Stimulated activated naive CD8-positive, alpha-beta T cell treated with anti-CD3 and anti-CD28 coated beads, Interleukin-15, amount 100 ng/mL, for 72 hours (primary cell): ENCODE measurements around the gene NVL.

ENCODE experiments used
- ATAC-seq: fragments of 150-1000 bp; cut with Tn5 transposase; 2 replicates; pipeline ENCODE4 v1.10.0; 2021; ENCODE audit warnings: mild to moderate bottlenecking, moderate library complexity
- DNase-seq, 2 donors: peaks; one replicate each; pipeline ENCODE4 v3.0.0; 2021 to 2022
- H3K27ac Mint-ChIP-seq, 2 donors: one replicate each; pipeline ENCODE4 v1.8.0; 2022; ENCODE audit warnings: mild to moderate bottlenecking in 2 of 2, mixed read lengths in 2 of 2, moderate library complexity in 2 of 2
- H3K27me3 Mint-ChIP-seq: one replicate; pipeline ENCODE4 v1.8.0; 2022; ENCODE audit warnings: mixed read lengths
- H3K4me1 Mint-ChIP-seq: one replicate; pipeline ENCODE4 v1.8.0; 2022; ENCODE audit warnings: mild to moderate bottlenecking, mixed read lengths
- H3K4me3 Mint-ChIP-seq, 2 donors: one replicate each; pipeline ENCODE4 v1.8.0; 2022; ENCODE audit warnings: mild to moderate bottlenecking in 2 of 2, mixed read lengths in 2 of 2, moderate library complexity in 1 of 2
- H3K9me3 Mint-ChIP-seq, 2 donors: one replicate each; pipeline ENCODE4 v1.8.0; 2022; ENCODE audit warnings: mixed read lengths in 2 of 2

Gene NVL

DNA sequence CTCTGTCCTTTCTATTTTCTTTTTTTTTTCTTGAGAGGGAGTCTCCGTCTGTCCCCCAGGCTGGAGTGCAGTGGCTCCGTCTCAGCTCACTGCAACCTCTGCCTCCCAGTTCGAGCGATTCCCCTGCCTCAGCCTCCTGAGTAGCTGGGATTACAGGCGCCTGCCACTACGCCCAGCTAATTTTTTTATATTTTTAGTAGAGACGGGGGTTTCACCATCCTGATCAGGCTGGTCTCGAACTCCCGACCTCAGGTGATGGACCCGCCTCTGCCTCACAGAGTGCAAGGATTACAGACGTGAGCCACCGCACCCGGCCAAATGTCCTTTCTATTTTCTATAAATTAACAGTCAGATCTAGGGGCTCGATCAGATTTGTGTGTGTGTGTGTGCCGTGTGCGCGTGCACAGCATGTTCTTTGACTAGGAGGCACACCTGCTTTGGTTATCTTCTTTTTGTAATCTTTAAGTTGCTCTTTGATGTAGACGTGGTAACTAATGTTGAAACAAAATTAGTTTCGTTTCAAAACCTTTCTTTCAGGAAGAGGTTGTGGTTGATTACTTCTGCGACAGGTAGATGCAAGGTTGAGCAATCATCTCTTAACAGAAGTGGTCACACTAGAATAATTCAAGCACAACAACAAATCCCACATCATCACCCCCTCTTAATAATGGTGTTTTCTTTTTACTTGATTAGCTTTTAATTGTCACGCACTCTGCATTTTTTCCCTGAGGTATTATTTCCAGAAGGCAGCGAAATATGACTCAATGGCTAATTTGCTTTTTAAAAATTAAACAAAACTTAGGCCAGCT lies 147.7 kb downstream of the NVL start:
- peak overlapping the region; percentile 74 to 91 for H3K4me3 Mint-ChIP-seq
- peak; percentile 38 to 63 for DNase-seq
- H3K27me3 Mint-ChIP-seq, result peaks cover 8% of the 10 kb centered on the region
- H3K9me3 Mint-ChIP-seq, result no peaks in the 10 kb centered on the region
- ATAC-seq, result peak; percentile 69
- peaks cover 55% of the 10 kb centered on the region for H3K4me1 Mint-ChIP-seq
- peak overlapping the region; percentile 99 for H3K27ac Mint-ChIP-seq

DNA sequence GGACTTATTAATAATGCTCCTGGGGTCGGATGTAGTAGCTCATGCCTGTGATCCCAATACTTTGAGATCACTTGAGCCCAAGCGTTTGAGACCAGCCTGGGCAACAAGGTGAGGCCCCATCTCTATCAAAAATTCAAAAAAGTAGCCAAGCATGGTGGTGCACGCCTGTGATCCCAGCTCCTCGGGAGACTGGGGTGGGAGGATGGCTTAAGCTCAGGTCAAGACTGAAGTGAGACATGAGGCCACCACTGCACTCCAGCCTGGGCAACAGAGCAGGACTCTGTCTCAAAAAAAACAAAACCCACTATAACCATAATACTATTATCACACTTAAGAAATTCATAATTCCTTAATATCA lies 148.5 kb downstream of the NVL start:
- Mint-ChIP-seq H3K9me3 (no peaks in the 10 kb centered on the region), H3K27ac (no peak overlapping the region), H3K27me3 (peaks cover 8% of the 10 kb centered on the region), H3K4me3 (no peak overlapping the region), H3K4me1 (peaks cover 47% of the 10 kb centered on the region)
- no peak for ATAC-seq
- no peak for DNase-seq

DNA sequence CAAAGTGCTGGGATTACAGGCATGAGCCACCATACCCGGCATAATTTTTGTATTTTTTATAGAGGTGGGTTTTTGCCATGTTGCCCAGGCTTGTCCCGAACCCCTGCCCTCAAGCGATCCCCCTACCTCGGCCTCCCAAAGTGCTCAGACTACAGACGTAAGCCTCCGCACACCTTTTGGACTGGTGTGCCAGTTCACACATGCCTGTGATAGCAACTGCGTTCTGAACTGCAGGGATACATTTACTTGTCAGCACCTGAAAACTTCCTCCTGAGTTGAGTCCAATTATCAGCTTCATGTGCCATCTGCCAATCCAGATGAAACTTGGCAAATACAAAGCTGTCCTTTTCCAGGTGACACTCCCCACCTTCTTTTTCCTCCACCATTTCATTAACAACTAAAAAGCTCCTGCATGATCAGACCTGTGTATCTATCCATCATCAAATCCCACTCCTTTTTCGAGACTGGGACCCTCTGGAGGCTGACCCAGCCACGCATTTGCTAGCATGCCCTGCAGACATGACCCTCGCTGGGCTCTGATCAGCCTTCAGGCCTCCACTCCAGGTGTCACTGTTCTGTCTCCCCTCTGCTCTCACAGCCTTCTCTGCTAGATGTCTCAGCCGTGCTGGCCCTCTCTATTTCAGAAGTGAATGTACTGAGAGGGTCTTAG lies 149.1 kb downstream of the NVL start:
- Mint-ChIP-seq H3K27me3 (peaks cover 10% of the 10 kb centered on the region), H3K4me3 (no peak overlapping the region), H3K9me3 (no peaks in the 10 kb centered on the region), H3K27ac (peak overlapping the region in 1 of 2 donors; percentile 42), H3K4me1 (peaks cover 43% of the 10 kb centered on the region)
- DNase-seq (no peak), ATAC-seq (no peak)

DNA sequence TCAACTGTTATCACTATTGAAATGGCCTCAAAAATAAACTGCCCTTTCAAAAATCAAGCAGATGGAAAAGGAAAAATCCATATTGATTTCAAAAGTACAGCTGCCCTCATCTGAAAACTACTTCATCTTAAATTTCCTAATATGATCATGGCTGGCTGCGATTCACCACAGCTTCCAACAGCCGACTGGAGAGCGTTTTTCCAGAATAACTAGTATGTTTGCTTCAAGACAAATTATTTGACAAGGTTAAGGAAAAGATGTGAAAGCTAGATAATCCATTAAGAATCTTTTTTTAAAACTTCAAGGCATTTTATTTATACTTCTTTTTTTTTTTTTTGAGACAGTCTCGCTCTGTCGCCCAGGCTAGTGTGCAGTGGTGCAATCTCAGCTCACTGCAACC lies 151.1 kb downstream of the NVL start:
- no peak overlapping the region for H3K27ac Mint-ChIP-seq
- ATAC-seq (no peak), DNase-seq (no peak)
- peaks cover 30% of the 10 kb centered on the region for H3K4me1 Mint-ChIP-seq
- no peaks in the 10 kb centered on the region for H3K9me3 Mint-ChIP-seq
- no peak overlapping the region for H3K4me3 Mint-ChIP-seq
- H3K27me3 Mint-ChIP-seq, result peaks cover 17% of the 10 kb centered on the region

DNA sequence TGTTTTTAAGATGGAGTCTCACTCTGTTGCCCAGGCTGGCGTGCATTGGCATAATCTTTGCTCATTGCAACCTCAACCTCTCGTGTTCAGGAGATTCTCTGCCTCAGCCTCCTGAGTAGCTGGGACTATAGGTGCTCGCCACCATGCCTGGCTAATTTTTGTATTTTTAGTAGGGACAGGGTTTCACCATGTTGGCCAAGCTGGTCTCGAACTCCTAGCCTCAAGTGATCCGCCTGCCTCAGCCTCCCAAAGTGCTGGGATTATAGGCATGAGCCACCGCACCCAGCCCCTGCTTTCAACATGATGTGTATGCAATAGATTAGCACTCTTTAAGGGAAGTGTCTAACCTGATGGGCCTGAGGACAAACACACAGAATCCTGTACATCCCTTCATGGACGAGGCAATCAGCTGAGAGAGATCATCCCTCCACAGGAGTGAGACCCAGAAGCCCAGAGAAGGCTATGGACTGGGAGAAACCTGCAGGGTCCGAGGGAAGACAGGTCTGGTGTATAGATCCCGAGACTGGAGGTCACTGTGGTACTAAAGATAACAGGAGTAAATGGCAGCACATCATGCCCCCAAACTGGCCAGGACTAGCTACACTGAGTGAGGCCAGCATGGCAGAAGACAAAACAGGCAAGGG lies 152.5 kb downstream of the NVL start:
- no peak for ATAC-seq
- no peak overlapping the region for H3K27ac Mint-ChIP-seq
- H3K27me3 Mint-ChIP-seq, result peaks cover 17% of the 10 kb centered on the region
- H3K9me3 Mint-ChIP-seq, result no peaks in the 10 kb centered on the region
- no peak overlapping the region for H3K4me3 Mint-ChIP-seq
- no peak for DNase-seq
- peaks cover 26% of the 10 kb centered on the region for H3K4me1 Mint-ChIP-seq
